AG08395 (cell line): ENCODE measurements around the gene TMEM82.

Source experiments
- DNase-seq: peaks from one replicate; pipeline ENCODE4 v3.0.0; 2012; ENCODE audit warnings: mixed read lengths, low spot score

The TMEM82 gene

GRCh38 chr1:15786581-15786980 lies 44.3 kb downstream of the TMEM82 start:
- peak; percentile 72 for DNase-seq

GRCh38 chr1:15788624-15789301 lies 46.5 kb downstream of the TMEM82 start:
- DNase-seq: no peak

- DNase-seq: no peak
Observed at GRCh38 chr1:15796086-15796462, 53.8 kb downstream of the TMEM82 start.
